A549 (cell line): ENCODE data around the gene FOCAD. TPM values are rescaled to one million over a fixed set of nuclear protein-coding genes. Genes with fewer than 3 reads are reported as not detected.
A peak's percentile ranks its signal among the peaks of the same experiment; 100 is the strongest.
"Not testable (repeated sequence)": the region's sequence is repeated elsewhere in the genome, so short reads cannot be mapped to it uniquely, and the experiment has no call there.

Source experiments
- ATAC-seq, 2 experiments: fragments of 200-7000 bp in 1 of 2; fragments of >200 bp in 1 of 2; cut with Nextera tagmentation in 1 of 2; cut with Tn5 transposase in 1 of 2; 3 replicates each; pipeline versions ENCODE4 v1.8.0 to v1.9.1; 2018 to 2020; ENCODE audit warnings: mild to moderate bottlenecking in 1 of 2, moderate library complexity in 1 of 2
- CTCF ChIA-PET: fragments of 300-600 bp; sonication (Branson Sonifier 250); formaldehyde crosslinking; extraction: SDS; loops from one replicate; lab custom pipeline; 2021; ENCODE audit warnings: antibody characterized with exemption, inconsistent platforms; lab: Yijun Ruan, JAX
- POLR2A ChIA-PET: fragments of 350-600 bp; formaldehyde crosslinking; extraction: SDS; loops from one replicate; lab custom pipeline; 2021; ENCODE audit warnings: antibody characterized with exemption, inconsistent platforms; lab: Yijun Ruan, JAX
- DNase-seq, 2 experiments: peaks; one replicate each; pipeline versions ENCODE4 v3.0.0 to v3.0.0-alpha.2; 2011 to 2016; ENCODE audit warnings: low read depth in 1 of 2, low spot score in 1 of 2
- FAIRE-seq: peaks from 2 replicates; lab custom pipeline; 2011; peaks lifted over from hg19 to GRCh38; lab: Jason Lieb, UNC
- H3K27ac ChIP-seq, 2 experiments: fragments of >200 bp; sonication (Bioruptor Twin); formaldehyde crosslinking; 3 replicates each; pipeline ENCODE4 v1.5.1; 2016 to 2017
- H3K4me1 ChIP-seq: fragments of >200 bp; sonication (Bioruptor Twin); formaldehyde crosslinking; 3 replicates; pipeline ENCODE4 v1.6.1; 2016
- H3K4me2 ChIP-seq: fragments of >200 bp; sonication (Bioruptor Twin); formaldehyde crosslinking; 3 replicates; pipeline ENCODE4 v1.6.1; 2016
- H3K4me3 ChIP-seq: fragments of >200 bp; sonication (Bioruptor Twin); formaldehyde crosslinking; 3 replicates; pipeline ENCODE4 v1.5.1; 2016
- H3K9me3 ChIP-seq: fragments of >200 bp; sonication (Bioruptor Twin); formaldehyde crosslinking; 3 replicates; pipeline ENCODE4 v1.6.1; 2016
- CEBPB ChIP-seq, 2 experiments: fragments of >200 bp in 1 of 2; sonication (Bioruptor Twin) in 1 of 2; formaldehyde crosslinking in 1 of 2; IDR thresholded peaks; 2 replicates each; pipeline ENCODE4 v1.6.1; 2012 to 2016
- CHD4 ChIP-seq: fragments of 200-600 bp; sonication (generic); IDR thresholded peaks from 2 replicates; pipeline ENCODE4 v1.6.1; 2016; ENCODE audit warnings: antibody characterized with exemption, mild to moderate bottlenecking, borderline replicate concordance
- ESRRA ChIP-seq: fragments of 150-350 bp; IDR thresholded peaks from 2 replicates; pipeline ENCODE4 v1.6.1; 2014; ENCODE audit warnings: mild to moderate bottlenecking, low read length, borderline replicate concordance
- HES2 ChIP-seq: fragments of >200 bp; sonication (Bioruptor Twin); formaldehyde crosslinking; IDR thresholded peaks from 2 replicates; pipeline ENCODE4 v1.6.1; 2016
- HOXB5 ChIP-seq: fragments of 250-450 bp; sonication (Bioruptor Pico); IDR thresholded peaks from 2 replicates; pipeline ENCODE4 v1.5.0; 2020; ENCODE audit warnings: mild to moderate bottlenecking, moderate library complexity
- JUNB ChIP-seq: fragments of >200 bp; sonication (Bioruptor Twin); formaldehyde crosslinking; IDR thresholded peaks from 2 replicates; pipeline ENCODE4 v1.6.1; 2016
- MAZ ChIP-seq: fragments of 150-350 bp; IDR thresholded peaks from 2 replicates; pipeline ENCODE4 v1.6.1; 2014; ENCODE audit warnings: antibody characterized with exemption, low read depth, low read length, borderline replicate concordance
- PBX3 ChIP-seq: IDR thresholded peaks from 2 replicates; pipeline ENCODE4 v1.6.1; 2012
- PHF8 ChIP-seq: fragments of 200-600 bp; sonication (generic); IDR thresholded peaks from 2 replicates; pipeline ENCODE4 v1.6.1; 2016; ENCODE audit warnings: low read depth, mild to moderate bottlenecking, antibody characterized with exemption, moderate library complexity, borderline replicate concordance
- POLR2A ChIP-seq: IDR thresholded peaks from 2 replicates; pipeline ENCODE4 v1.6.1; 2012; ENCODE audit warnings: mild to moderate bottlenecking, low read length
- POLR2AphosphoS2 ChIP-seq: conservative IDR thresholded peaks from 2 replicates; pipeline ENCODE4 v1.6.1; 2012; ENCODE audit warnings: low read length, improper control_type of control experiment, inconsistent platforms
- TFCP2L1 ChIP-seq: fragments of 250-450 bp; sonication (Bioruptor Pico); IDR thresholded peaks from 2 replicates; pipeline ENCODE4 v1.5.0; 2021; ENCODE audit warnings: mild to moderate bottlenecking
- USF2 ChIP-seq: fragments of 450-650 bp; IDR thresholded peaks from 2 replicates; pipeline ENCODE4 v1.6.1; 2014; ENCODE audit warnings: antibody characterized with exemption
- ZSCAN20 ChIP-seq: fragments of 250-450 bp; sonication (Bioruptor Pico); IDR thresholded peaks from 2 replicates; pipeline ENCODE4 v1.8.0; 2022; ENCODE audit warnings: mild to moderate bottlenecking, moderate library complexity
- WGBS: methylation state at CpG from one replicate; pipeline ENCODE4 v1.1.6; 2017; ENCODE audit errors: missing lambda C conversion rate; 5-methylcytosine and 5-hydroxymethylcytosine counted together
- polyA plus RNA-seq, 4 experiments: library from polyadenylated mRNA; depleted of rRNA in 3 of 4; stranded (reverse); fragments of >200 nt; fragmentation: RNase III in 1 of 4; extraction: RNeasy Plus Mini Kit Qiagen cat#74134 plus additional on column Dnase treatment in 1 of 4; gene quantifications; 2 replicates in 3 of 4; 3 replicates in 1 of 4; pipeline ENCODE4 v1.2.3, GENCODE V29; 2011 to 2017
- TF ChIP-seq, protein P1 (sequence below): fragments of 250-450 bp; sonication (Bioruptor Pico); IDR thresholded peaks from 2 replicates; pipeline ENCODE4 v1.5.0; 2020; ENCODE audit warnings: low read depth, mild to moderate bottlenecking, moderate library complexity
- TF ChIP-seq, protein P2 (sequence below): fragments of >200 bp; sonication (Bioruptor Twin); formaldehyde crosslinking; IDR thresholded peaks from 3 replicates; pipeline ENCODE4 v1.6.1; 2016

The FOCAD gene
- polyA plus RNA-seq, 2 of the 4 experiments (the other 2 are of a cell fraction) = 22.0 to 53.8 TPM

DNA sequence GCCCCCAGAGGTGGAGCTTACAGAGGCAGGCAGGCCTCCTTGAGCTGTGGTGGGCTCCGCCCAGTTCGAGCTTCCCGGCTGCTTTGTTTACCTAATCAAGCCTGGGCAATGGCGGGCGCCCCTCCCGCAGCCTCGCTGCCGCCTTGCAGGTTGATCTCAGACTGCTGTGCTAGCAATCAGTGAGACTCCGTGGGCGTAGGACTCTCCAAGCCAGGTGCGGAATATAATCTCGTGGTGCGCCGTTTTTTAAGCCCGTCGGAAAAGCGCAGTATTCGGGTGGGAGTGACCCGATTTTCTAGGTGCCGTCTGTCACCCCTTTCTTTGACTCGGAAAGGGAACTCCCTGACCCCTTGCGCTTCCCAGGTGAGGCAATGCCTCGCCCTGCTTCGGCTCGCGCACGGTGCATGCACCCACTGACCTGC is 25.8 kb upstream of the FOCAD start:
- peak in 1 of 2 experiments; percentile 80; a peak in 3 of 6 replicates for ATAC-seq
- TF ChIP-seq POLR2A = 0 out of 2 replicates have a peak, but pooled peaks have one; percentile 9
- TF ChIP-seq, all 56 proteins: peak for 1; not testable (repeated sequence) for 55
- Histone ChIP-seq H3K4me2 (peak overlapping the region; percentile 91), H3K27ac (peak overlapping the region; percentile 86 to 91), H3K4me1 (peaks cover 19% of the 10 kb centered on the region; the same call in 1 of the 3 replicates), H3K4me3 (peak overlapping the region; percentile 87)
- 7% methylated on average over 20 of the region's 27 CpGs for WGBS
- H3K9me3 ChIP-seq, DNase-seq, FAIRE-seq: not testable (repeated sequence)
- ChIA-PET CTCF (interaction anchor here (0.7 to 2.8 kb wide), 3 partner anchors 13 to 1166 kb away, joined by 3 to 12 read pairs (median 4); no protein-coding TSS in a partner anchor), POLR2A (interaction anchor here (0.7 to 2.8 kb wide), 4 partner anchors 12 to 36 kb away, joined by 4 to 14 read pairs (median 6); partner anchors contain the start of genes FOCAD and MLLT3)

DNA sequence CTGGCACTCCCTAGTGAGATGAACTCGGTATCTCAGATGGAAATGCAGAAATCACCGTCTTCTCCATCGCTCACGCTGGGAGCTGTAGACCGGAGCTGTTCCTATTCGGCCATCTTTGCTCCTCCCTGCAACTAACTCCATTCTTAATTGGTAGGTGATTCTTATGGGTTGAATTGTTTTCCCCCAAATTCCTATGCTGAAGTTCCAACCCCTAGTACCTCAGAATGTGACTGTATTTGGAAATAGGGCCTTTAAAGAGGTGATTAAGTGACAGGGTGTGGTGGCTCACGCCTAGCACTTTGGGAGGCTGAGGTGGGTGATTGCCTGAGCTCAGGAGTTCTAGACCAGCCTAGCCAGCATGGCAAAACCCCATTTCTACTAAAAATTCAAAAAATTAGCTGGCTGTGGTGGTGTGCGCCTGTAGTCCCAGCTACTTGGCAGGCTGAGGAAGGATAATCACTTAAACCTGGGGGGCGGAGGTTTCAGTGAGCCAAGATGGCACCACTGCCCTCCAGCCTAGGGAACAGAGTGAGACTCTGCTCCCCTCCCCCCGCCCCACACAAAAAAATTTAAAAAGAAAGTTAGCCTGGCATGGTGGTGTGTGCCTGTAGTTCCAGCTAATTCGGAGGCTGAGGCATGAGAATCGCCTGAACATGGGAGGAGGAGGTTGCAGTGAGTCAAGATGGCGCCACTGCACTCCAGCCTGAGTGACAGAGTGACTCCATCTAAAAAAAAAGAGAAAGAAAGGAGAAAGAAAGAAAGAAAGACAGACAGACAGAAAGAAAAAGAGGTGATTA is 25.2 kb upstream of the FOCAD start:
- Histone ChIP-seq H3K4me2 (peak overlapping the region; percentile 91), H3K4me3 (peak overlapping the region; percentile 87), H3K27ac (peak overlapping the region; percentile 86 to 91), H3K4me1 (peaks cover 19% of the 10 kb centered on the region; the same call in 1 of the 3 replicates), H3K9me3 (no peaks in the 10 kb centered on the region)
- CTCF ChIA-PET = interaction anchor here (0.6 to 2.8 kb wide), 5 partner anchors 12 to 1165 kb away, joined by 3 to 12 read pairs (median 3); no protein-coding TSS in a partner anchor
- DNase-seq = peak; percentile 9 to 31
- POLR2A ChIA-PET = interaction anchor here (0.6 to 2.8 kb wide), 5 partner anchors 13 to 302 kb away, joined by 3 to 14 read pairs (median 4); partner anchors contain the start of genes FOCAD and MLLT3
- no peak for FAIRE-seq
- WGBS = 44% methylated on average over 13 of the region's 13 CpGs
- no peak for TF ChIP-seq JUNB
- TF ChIP-seq MAZ = no peak
- no peak for TF ChIP-seq HES2
- no peak for TF ChIP-seq PBX3
- TF ChIP-seq CHD4 = no peak
- TF ChIP-seq, protein P1, sequence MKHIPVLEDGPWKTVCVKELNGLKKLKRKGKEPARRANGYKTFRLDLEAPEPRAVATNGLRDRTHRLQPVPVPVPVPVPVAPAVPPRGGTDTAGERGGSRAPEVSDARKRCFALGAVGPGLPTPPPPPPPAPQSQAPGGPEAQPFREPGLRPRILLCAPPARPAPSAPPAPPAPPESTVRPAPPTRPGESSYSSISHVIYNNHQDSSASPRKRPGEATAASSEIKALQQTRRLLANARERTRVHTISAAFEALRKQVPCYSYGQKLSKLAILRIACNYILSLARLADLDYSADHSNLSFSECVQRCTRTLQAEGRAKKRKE (CRISPR knock-in tag) = no peak
- TF ChIP-seq PHF8 = peak; percentile 25; the same call in 1 of the 2 replicates
- no peak for TF ChIP-seq CEBPB (IDR thresholded peaks at IDR 0.05)
- peak; percentile 74 to 90 for ATAC-seq

- DNase-seq (no peak), ATAC-seq (no peak), FAIRE-seq (no peak)
- peak overlapping the region; percentile 91 for H3K4me2 ChIP-seq
- H3K4me1 ChIP-seq = peaks cover 19% of the 10 kb centered on the region; the same call in 1 of the 3 replicates
- H3K4me3 ChIP-seq = peak overlapping the region; percentile 87
- H3K27ac ChIP-seq = peak overlapping the region in 1 of 2 experiments; percentile 86; a peak in 3 of 6 replicates
- no peak for TF ChIP-seq ZSCAN20 (CRISPR knock-in tag)
- TF ChIP-seq JUNB = no peak
- TF ChIP-seq, protein P2, sequence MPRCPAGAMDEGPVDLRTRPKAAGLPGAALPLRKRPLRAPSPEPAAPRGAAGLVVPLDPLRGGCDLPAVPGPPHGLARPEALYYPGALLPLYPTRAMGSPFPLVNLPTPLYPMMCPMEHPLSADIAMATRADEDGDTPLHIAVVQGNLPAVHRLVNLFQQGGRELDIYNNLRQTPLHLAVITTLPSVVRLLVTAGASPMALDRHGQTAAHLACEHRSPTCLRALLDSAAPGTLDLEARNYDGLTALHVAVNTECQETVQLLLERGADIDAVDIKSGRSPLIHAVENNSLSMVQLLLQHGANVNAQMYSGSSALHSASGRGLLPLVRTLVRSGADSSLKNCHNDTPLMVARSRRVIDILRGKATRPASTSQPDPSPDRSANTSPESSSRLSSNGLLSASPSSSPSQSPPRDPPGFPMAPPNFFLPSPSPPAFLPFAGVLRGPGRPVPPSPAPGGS = no peak
- TF ChIP-seq ESRRA = no peak
- no peak for TF ChIP-seq HOXB5 (CRISPR knock-in tag)
- no peak for TF ChIP-seq POLR2AphosphoS2
- no peak for TF ChIP-seq USF2
- no peak for TF ChIP-seq TFCP2L1 (CRISPR knock-in tag)
- CTCF ChIA-PET = interaction anchor here (0.6 to 2.8 kb wide), 4 partner anchors 12 to 303 kb away, joined by 3 to 12 read pairs (median 4); no protein-coding TSS in a partner anchor
- POLR2A ChIA-PET = interaction anchor here (0.6 to 2.8 kb wide), 3 partner anchors 25 to 303 kb away, joined by 3 to 14 read pairs (median 7); partner anchors contain the start of genes FOCAD and MLLT3
- WGBS = 84% methylated on average over 2 of the region's 2 CpGs
- no peaks in the 10 kb centered on the region for H3K9me3 ChIP-seq
Observed at GRCh38 chr9:20659474-20659967, 24.5 kb upstream of the FOCAD start.
